SK-MEL-5 (cell line): ENCODE measurements around the gene PLAAT2. TPM values are rescaled to one million over a fixed set of nuclear protein-coding genes. Genes with fewer than 3 reads are reported as not detected.
"Not testable (repeated sequence)": the region's sequence is repeated elsewhere in the genome, so short reads cannot be mapped to it uniquely, and the experiment has no call there.

Source experiments
- DNase-seq: peaks from one replicate; pipeline ENCODE4 v3.0.0-alpha.2; 2016; ENCODE audit warnings: low read depth, low spot score
- in situ Hi-C: cut with HindIII; loops from 2 replicates; pipeline ENCODE4 v1.10.0; 2016; ENCODE audit warnings: low sequenced_read_pairs, high pct_unique_total_duplicates, low pct_unique_long_range_greater_than_20kb
- total RNA-seq: library from RNA; depleted of rRNA; stranded (reverse); fragments of >200 nt; shearing (Covaris generic); gene quantifications from 2 replicates; pipeline ENCODE4 v1.2.3, GENCODE V29; 2014

PLAAT2 gene
- total RNA-seq, 1 experiment from 2014 or later, result not detected

DNA sequence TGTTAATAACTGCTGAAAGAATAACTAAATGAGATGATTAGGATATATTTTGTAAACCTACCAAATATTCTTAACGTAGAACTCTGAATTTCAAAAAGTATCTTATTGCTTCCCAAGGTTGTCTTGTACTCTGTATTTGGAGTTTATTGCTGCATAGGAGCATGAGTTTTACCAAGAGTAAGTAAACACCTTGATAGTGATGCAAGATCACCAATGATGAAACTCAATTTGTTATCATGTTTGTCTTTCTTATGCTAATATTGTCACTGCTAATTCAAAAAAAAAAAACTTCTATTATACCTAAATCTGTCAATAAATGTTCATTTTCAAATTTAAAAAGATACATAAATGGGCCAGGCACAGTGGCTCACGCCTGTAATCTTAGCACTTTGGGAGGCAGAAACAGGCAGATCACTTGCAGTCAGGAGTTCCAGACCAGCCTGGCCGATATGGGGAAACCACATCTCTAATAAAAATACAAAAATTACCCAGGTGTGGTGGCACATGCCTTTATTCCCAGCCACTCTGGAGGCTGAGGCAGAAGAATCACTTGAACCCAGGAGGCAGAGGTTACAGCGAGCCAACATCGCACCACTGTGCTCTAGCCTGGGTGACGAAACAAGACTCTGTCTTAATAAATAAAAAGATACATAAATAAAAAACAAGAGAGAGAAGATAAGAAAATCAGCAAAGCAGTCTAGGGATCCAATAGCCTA lies 23.4 kb upstream of the PLAAT2 start:
- no peak for DNase-seq
- in situ Hi-C loops, result no loop called here

GRCh38 chr11:63583357-63583677 lies 20.1 kb upstream of the PLAAT2 start:
- in situ Hi-C loops, result no loop called here
- DNase-seq, result peak; percentile 79

- DNase-seq, in situ Hi-C loops: not testable (repeated sequence)
These were observed 18.0 kb upstream of the PLAAT2 start for GRCh38 chr11:63581224-63581623.

DNA sequence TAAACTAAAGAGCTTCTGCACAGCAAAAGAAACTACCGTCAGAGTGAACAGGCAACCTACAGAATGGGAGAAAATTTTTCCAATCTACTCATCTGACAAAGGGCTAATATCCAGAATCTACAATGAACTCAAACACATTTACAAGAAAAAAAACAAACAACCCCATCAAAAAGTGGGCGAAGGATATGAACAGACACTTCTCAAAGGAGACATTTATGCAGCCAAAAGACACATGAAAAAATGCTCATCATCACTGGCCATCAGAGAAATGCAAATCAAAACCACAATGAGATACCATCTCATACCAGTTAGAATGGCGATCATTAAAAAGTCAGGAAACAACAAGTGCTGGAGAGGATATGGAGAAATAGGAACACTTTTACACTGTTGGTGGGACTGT lies 15.7 kb upstream of the PLAAT2 start:
- in situ Hi-C loops, DNase-seq: not testable (repeated sequence)

DNA sequence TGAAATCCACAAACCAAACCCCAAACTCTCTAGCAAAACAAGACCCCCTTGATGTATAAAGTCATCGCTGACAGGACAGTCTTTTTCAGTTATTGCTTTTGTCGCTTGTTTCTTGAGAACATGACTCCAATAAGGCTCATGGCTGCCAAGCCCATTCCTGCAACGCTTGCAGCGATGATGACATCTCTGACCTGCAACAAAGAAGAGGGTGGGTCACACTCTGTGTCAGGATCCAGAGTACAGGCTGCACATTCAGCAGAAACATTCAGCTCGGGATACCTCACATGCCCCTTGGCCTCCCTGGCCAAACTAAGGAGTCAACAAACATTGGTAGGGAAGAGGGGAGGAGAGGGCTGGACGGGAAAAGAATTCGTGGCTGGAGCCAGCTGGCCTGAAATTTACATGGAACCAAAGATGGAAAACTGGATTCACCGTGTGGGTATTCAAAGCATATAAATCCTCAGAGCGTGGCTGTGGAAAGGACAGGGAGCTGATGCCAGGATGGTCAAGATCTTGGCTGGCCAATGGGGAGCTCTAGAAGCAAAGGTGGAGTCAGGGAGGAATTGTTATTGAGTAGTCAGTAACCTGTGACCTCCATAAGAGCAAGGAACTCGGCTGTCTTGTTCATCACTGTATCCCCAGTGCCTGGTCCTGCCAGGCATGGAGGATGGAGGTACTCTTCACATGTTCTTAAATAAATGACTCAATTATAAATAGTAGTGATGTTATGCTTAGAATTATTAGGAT lies 11.8 kb upstream of the PLAAT2 start:
- in situ Hi-C loops, result no loop called here
- DNase-seq, result no peak

DNA sequence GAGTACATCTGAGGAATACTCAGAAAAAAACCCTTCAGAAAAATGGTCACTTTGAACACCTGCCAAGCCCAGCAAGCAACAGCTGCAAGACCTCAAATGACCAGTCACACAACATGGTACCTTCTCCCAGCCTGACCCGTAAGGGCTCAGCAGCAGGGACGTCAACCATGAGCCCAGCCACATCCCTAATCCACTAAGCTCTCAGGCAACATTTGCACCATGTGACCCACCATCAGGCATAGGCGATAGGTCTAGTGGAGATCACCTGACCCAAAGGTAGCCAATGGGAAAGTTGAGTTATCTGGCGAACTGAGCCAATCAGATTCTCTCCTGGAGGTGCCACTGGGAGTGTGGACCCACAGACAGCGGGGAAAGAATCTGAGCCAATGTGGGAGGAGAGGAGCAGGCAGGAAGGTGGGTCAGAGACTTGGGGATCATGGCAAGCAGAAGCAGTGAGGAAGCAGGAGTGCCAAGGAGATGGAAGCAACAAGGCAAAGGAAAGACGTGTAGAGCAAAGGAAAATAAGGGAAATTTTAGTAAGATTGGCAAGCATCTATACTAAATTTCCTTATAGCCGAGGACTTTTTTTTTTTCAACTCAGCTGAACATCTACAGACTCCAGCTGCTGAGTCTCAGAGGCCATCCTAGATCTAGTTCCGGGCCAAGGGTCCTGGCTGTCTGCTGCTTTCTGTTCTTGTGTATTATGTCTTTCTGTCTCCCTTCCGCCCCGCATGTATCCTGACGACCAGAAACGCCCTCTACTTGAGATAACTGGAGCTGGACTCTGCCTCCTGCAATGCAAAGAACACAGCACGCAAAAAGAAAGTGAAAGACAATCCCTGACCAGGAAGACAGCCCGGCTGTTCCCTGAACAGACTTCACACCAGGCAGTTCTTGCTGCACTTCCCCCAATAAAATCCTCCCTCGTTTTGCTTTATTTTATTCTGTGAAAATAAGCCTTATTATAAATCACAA lies 11.0 kb upstream of the PLAAT2 start:
- in situ Hi-C loops, result no loop called here
- DNase-seq, result peak; percentile 45

DNA sequence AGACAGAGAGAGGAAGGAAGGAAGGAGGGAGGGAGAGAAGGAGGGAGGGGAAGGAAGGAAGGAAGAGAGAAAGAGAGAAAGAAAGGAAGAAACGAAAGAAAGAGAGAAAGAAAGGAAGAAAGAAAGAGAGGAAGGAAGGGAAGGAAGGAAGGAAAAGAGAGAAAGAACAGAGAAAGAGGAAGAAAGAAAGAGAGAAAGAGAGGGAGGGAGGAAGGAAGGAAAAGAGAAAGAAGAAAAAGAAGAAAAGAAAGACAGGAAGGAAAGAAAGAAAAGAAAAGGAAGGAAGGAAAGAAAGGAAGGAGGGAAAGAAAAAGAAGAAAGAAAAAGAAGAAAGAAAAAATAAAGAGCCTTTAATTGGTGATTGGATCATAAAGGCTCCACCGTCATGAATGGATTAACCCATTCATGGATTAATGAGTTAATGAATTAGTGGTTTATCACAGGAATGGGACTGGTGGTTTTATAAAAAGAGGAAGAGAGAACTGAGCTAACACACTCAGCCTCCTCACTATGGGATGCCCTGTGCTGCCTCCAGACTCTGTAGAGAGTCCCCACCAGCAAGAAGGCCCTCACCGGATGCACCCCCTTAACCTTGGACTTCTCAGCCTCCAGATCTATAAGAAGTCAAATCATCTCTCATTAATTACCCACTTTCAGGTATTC lies 9.0 kb upstream of the PLAAT2 start:
- no peak for DNase-seq
- in situ Hi-C loops, result no loop called here

DNA sequence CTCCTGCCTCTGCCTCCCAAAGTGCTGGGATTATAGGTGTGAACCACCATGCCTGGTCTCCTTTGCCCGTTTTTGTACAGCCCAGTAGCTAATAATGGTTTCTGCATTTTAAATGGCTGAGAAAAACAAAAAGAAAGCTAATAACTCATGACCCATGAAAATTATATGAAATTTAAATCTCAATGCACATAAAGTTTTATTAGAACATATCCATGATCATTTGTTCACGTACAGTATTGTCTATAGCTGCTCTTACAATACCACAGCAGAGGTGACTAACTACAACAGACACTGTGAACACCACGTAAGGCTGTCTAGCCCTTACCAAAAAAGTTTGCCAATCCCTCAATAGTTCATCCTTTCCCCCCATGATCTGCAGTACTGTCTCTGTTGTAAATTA lies 6.4 kb upstream of the PLAAT2 start:
- in situ Hi-C loops, result no loop called here
- no peak for DNase-seq

GRCh38 chr11:63567044-63567840 lies 4.1 kb upstream of the PLAAT2 start:
- peak; percentile 11 for DNase-seq
- in situ Hi-C loops, result no loop called here

- DNase-seq, result no peak
- in situ Hi-C loops, result no loop called here
These were observed 1.7 kb upstream of the PLAAT2 start for GRCh38 chr11:63564784-63565350.

- in situ Hi-C loops, result no loop called here
- no peak for DNase-seq
These were observed 1.0 kb upstream of the PLAAT2 start for GRCh38 chr11:63564056-63564774.

- no peak for DNase-seq
- in situ Hi-C loops, result no loop called here
These were observed 2.5 kb downstream of the PLAAT2 start for GRCh38 chr11:63560506-63561180.

- in situ Hi-C loops, result no loop called here
- no peak for DNase-seq
These were observed 4.6 kb downstream of the PLAAT2 start for GRCh38 chr11:63558459-63559157.

- in situ Hi-C loops, result no loop called here
- no peak for DNase-seq
These were observed 5.6 kb downstream of the PLAAT2 start for GRCh38 chr11:63557570-63557969.

DNA sequence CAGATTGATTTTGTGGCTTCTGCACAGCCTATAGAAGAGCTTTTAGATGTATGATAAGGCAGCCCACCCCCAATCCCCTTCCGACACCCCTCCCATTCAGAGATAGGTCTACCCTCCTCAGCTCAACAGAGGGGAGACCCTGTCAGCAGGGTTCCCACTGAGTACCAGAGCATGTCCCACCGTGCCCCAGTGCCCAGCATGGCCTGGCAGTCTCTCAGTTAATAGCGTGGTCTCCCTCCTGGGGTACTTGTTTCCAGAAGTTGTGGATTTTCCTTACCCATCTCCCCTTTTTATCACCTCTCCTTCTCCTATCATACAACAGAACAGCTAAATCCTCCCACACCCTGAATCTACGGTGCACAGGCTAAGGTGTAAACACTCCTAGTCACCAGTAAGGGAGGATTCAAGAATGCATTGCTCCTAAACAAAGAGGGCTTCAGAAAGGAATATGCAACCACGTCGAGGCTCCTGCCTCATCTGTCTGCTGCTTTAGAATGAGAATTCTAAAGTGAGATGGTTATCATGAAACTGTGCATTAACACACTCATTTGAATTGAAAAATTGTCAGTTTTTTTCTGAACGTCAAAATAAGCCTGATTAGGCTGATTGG lies 6.7 kb downstream of the PLAAT2 start:
- no peak for DNase-seq
- in situ Hi-C loops, result no loop called here
